Inflammatory macrophage (primary cell): ENCODE results near the gene DYNLRB1.
"Not testable (repeated sequence)": the region's sequence is repeated elsewhere in the genome, so short reads cannot be mapped to it uniquely, and the experiment has no call there.

Source experiments
- DNase-seq, 2 donors: peaks; one replicate each; pipeline ENCODE4 v3.0.0-alpha.2; 2020 to 2022
- total RNA-seq, 18 experiments: gene quantifications; one replicate each; lab custom pipeline; 2026; ENCODE audit warnings: mixed read lengths in 6 of 18, inconsistent platforms in 2 of 18; lab: John Stamatoyannopoulos, UW

The DYNLRB1 gene
- total RNA-seq: 0.57 to 2.6 (median 1.1) reads per million in 18 experiments

DNA sequence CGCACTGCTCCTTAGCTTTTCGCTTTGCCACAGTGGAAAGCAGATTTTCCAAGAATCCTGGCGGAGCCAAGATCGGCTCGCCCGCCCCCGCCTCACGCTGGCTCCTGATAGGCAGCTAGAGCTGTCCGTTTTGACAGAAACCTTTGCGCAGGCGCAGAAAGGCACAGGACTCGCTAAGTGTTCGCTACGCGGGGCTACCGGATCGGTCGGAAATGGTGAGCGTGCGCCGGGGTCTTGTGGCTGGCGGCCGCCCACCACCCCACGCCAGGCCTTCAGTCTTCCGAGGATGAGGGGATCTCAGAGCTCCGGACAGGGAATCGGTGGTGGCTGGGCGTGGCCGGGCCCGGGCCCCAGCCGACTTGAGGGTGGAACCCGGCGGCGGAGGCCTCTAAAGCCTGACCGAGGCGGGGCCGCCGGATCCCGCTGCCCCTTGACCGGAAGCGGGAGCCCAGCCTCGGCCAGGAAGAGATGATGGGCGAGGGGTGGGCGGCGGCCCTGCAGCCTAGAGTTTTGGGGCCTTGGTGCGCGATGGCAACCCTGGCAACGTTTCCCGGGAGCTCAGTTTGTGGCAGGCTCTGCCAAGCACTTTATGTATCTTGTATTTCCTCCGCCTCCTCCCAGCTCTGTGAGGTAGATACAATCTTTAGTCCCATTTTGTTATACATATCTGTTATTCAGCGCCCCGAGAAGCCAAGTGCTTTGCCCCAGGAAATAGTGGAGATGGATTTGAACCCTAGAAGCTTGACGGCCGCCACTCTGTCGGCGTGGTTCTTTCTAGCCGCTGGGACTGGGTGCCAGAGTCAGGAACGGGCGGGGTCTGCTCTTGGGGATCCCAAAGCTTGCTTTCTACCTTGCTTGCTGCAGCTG is at the start of gene DYNLRB1:
Gene DYNLRB1, plus strand, starts transcription at position 176 of the 867 bp plus-strand sequence. Its CDS starts 37 bp downstream, at position 213.
- peak; percentile 96 to 99 for DNase-seq

GRCh38 chr20:34468951-34469350 is 47.3 kb upstream of the DYNLRB1 start:
- DNase-seq: no peak

DNA sequence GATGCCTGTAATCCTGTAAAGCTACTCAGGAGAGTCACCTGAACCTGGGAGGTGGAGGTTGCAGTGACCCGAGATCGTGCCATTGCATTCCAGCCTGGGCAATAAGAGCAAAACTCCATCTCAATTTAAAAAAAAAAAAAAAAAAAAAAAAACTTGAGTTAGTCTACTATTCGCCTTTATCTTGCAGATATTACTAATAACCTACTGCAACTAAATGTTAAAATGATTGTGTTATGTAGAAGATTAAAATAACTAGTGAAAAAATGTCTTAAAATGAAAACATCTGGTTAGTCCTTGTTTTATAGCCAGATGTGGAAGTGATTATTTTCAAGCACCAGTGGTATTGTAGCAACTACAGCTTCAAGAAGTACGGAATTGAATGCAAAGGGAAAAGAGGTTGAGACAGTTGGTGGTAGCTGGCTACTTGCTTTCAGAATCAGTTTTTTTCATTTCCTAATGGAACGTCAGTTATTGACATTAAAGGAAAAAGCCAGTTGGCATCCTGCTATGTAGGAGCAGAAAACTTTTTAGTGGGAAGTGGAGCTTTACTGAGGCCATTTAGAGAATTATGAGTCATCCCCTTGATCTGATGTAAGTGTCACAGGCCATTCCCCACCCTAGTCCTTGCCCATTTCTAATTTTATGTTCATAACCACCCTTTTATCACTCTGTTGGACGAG is 43.8 kb upstream of the DYNLRB1 start:
- peak; percentile 68 for DNase-seq

GRCh38 chr20:34473262-34473883 is 42.8 kb upstream of the DYNLRB1 start:
- peak; percentile 32 to 56 for DNase-seq

DNA sequence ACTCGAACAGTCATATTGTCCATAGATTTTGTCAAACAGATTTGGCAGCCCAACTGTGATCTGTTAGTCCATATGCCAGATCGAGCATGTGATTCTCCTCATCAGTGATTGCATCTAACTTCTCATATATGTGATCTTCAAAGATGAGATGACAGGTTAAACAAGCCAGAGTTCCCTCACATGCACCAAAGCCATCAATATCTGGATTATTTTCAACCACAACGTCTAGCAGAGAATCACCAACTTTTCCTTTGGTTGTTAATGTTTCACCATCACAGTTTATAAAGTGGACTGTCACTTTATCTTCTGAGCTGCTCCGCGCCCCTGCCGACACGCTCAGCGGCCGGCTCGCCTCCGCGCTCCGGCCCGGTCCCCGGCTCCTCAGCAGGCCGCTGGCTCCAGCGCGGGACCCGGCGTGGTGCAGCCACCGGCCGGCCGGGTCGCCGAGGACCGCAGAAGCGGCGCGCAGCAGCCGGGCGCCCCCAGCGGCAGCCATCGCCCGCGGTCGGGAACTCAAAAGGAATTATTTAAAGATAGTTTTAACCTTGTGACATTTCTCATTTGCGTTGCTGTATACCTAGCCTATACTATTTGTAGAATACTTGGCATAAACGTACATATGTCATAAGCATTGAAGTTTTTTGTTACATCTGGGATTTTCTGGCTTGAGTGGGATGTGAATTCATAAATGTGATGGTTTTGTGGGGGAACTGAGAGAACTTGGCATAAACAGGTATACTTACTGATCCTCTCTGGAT is 40.1 kb upstream of the DYNLRB1 start:
- peak; percentile 22 to 39 for DNase-seq

DNA sequence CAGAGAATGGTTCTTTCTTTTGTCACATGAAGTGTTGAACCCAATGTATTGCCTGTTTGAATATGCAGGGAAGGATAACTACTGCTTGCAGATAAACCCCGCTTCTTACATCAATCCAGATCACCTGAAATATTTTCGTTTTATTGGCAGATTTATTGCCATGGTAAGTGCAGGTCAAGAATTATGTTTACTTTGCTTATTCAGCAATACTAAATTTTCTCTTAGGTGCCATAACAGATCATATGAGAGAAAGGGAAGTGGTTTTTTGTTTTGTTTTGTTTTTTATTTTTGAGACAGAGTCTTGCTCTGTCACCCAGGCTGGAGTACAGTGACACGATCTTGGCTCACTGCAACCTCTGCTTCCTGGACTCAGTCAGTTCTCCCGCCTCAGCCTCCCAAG is 36.6 kb upstream of the DYNLRB1 start:
- peak in 1 of 2 donors; percentile 27 for DNase-seq

GRCh38 chr20:34482154-34482553 is 34.1 kb upstream of the DYNLRB1 start:
- not testable (repeated sequence) for DNase-seq

DNA sequence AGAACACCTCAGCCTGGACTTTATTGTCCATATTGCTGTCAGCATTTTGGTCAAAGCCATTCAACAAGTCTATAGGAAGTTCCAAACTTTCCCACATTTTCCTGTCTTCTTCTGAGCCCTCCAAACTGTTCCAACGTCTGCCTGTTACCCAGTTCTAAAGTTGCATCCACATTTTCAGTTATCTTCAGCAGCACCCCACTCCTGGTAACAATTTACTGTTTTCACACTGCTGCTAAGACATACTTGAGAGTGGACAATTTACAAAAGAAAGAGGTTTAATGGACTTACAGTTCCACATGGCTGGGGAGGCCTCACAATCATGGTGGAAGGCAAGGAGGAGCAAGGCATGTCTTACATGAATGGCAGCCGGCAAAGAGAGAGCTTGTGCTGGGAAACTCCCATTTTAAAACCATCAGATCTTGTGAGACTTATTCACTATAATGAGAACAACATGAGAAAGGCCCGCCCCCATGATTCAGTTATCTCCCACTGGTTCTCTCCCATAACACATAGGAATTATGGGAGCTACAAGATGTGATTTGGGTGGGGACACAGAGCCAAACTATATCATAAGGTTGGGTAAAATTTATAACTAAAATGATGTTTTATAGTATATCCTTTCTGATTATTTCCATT is 32.5 kb upstream of the DYNLRB1 start:
- DNase-seq: not testable (repeated sequence)

DNA sequence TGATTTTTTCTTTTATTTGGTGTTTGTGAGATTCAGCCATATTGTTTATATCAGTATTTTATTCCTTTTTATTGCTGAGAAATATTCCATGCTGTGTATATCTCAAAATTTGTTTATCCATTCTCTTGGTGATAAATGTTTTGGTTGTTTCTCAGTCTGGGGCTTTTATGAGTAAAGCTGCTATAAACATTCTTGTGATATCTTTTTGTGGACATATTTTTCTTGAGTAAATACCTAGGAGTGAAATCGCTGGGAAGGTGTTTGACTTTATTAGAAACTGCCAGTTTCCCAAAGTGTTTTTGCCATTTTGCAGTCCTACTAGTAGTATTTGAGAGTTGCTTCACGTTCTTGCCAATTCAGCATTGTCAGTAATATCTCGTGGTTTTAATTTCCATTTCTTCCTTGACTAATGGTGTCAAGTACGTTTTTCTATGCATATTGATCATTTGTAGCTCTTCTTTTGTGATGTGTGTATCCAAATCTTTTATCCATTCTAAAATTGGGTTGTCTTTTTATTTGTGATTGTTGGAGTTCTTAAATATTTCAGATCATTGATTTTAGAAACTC is 31.1 kb upstream of the DYNLRB1 start:
- no peak for DNase-seq

DNA sequence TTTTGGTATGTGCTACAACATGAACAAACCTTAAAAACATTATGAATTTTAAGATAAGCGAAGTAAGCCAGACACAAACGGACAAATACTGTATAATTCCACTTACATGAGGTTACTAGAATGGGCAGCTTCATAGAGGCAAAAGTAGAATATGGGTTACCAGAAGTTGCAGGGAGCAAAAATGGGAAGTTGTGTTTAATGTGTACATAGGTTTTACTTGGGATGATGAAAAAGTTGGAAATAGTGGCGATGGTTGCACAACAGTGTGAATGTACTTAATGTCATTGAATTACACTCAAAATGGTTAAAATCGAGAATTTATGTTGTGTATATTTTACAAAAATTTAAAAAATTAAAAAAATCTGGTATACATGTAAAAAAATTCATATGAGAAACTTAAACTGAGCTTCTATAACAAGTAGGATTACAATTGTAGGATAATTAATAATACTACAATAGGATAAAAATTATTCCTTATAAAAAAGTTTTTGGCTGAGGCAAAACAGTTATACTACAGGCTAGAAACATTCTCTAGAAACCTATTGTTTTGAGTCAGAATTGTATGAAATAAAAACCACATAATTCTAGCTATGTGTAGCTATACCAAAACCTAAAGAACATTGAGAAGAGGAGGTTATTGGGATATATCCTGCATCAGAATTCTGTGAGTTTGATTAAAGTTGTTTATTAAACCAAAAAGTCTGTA is 24.8 kb upstream of the DYNLRB1 start:
- DNase-seq: peak; percentile 82

GRCh38 chr20:34491932-34492509 is 24.2 kb upstream of the DYNLRB1 start:
- DNase-seq: no peak

- DNase-seq: no peak
These were observed 22.6 kb upstream of the DYNLRB1 start for GRCh38 chr20:34493646-34494045.

- DNase-seq: no peak
These were observed 20.9 kb upstream of the DYNLRB1 start for GRCh38 chr20:34495307-34495706.

DNA sequence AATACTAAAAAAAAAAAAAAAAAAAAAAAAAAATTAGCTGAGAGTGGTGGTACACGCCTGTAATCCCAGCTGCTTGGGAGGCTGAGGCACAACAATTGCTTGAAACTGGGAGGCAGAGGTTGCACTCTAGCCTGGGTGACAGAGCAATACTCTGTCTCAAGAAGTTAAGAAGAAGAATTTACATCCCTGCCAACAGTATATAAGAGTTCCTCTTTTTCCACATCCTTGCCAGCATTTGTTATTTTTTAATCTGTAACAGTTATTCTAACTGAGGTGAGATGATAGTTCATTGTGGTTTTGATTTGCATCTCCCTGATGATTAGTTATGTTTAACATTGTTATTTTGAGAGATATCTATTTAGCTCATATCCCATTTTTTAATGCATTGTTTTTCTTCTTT is 20.3 kb upstream of the DYNLRB1 start:
- no peak for DNase-seq

DNA sequence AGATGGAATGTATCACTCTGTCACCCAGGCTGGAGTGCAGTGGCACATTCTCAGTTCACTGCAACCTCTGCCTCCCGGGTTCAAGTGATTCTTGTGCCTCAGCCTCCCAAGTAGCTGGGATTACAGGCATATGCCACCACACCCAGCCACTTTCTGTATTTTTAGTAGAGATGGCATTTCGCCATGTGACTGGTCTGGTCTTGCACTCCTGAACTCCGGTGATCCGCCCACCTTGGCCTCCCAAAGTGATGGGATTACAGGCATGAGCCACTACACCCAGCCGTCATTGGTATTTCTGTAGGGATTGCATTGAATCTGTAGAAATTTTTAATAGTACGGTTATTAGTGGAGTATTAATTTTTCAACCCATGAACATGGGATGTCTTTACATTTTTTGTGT is 18.6 kb upstream of the DYNLRB1 start:
- not testable (repeated sequence) for DNase-seq

DNA sequence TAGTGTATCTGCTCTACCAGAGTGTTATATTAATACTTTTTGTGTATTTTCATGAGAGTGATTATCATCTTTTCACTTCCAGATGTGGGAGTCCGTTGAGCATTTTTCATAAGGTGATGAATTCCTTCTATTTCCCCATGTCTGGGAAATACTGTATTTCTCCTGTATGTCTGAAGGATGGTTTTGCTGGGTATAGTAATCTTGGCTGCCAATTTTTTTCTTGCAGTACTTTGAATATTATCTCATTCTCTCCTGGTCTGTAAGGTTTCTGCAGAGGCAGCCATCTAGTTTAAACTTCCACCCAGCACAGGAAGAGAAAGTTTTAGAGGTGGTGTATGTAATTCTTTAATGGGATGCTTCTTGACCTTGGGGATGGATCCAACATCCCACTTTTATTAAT is 15.4 kb upstream of the DYNLRB1 start:
- no peak for DNase-seq

DNA sequence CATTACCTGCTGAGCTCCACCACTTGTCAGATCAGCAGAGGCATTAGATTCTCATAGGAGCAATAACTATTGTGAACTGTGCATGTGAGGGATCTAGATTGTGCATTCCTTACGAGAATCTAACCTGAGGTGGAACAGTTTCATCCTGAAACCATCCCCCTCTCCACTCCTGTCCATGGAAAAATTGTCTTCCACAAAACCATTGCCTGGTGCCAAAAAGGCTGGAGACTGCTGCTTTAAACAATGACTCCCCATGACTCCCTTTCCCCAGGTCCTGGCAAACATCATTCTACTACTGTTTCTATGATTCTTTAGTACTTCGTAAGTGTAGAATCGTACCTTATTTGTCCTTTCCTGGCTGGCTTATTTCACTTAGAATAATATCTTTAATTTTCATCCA is 9.7 kb upstream of the DYNLRB1 start:
- no peak for DNase-seq

GRCh38 chr20:34507702-34508413 is 8.4 kb upstream of the DYNLRB1 start:
- no peak for DNase-seq

DNA sequence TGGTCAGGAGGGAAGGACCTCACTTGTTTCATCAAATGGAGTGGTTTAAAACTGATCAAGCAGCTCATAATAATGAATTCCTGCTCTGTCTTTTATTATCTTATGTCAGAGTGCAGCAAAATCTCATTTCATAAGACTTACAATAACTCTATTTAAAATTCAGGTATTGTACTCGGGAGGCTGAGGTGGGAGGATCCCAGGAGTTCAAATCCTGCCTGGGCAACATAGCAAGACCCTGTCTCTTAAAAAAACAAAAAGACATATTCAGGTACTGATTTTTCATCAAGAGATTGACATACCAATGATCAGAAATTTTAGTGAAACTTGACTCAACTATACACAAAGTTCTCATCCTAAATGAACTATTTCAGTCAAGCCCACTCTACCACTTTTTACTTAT is 5.6 kb upstream of the DYNLRB1 start:
- no peak for DNase-seq

DNA sequence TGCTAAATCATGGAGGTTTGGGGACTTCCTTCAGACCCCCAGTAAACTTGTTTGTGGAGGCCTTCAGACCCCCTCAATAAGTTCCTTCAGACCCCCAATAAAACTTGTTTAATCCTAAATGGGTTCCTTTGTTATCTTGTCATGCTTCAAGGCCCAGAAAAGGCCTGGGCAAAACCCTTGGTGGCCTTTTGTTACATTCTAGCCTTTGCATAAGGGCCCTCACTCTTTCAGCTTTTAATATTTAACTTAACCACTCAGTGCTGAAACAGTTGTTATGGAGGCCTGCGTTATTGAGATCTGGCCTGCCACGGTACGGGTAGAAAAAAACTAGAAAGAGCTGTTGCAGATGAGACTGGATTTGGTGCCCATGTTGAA is 4.3 kb upstream of the DYNLRB1 start:
- DNase-seq: no peak
